CD4-positive, alpha-beta T cell treated with Interferon alpha-2 for 1 hour (primary cell): ENCODE data around the gene PCGF5.
"Not testable (repeated sequence)": the region's sequence is repeated elsewhere in the genome, so short reads cannot be mapped to it uniquely, and the experiment has no call there.

ENCODE experiments used
- DNase-seq, 2 donors: peaks; one replicate each; pipeline ENCODE4 v3.0.0-alpha.2; 2020 to 2022

Gene PCGF5

GRCh38 chr10:91220194-91220953 is at the start of gene PCGF5:
PCGF5 (plus strand) TSS chr10:91220663; CDS start chr10:91222872, 2,209 bp downstream.
- DNase-seq: peak; percentile 93 to 97

DNA sequence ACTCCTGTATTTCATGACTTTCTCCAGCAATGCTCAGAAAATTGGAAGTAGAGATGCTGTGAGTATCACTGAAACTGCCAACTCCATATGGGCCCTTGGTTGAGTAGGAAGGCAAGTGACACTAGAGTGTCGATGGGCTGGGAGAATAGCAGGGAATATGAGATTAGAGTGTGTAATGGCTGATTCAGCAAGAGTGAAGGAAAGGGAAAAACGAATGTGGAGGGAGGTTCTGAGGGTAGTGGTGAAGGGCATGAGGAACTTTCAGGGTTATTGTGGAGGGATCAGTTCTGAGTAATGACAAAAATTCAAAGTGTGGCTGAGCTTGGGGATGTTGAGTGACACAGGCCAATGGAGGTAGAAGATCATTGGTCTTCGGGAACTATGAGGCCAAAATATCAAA is 49.0 kb upstream of the PCGF5 start:
- no peak for DNase-seq

DNA sequence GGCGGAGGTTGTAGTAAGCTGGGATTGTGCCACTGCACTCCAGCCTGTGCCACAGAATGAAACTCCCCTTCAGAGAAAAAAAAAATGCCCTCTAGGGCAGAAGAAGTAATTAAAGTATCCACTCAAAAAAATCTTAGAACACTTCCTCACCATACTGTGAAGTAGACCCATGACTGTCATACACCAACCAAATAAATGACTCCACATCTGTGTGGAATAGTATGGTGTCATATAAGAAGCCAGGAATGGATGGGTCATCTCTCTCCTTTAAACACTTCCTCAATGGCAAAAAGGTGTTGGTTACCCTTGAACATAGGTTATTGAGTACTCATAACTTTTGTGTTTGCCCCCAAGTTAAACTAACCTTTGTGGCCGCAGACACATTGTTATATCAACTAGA is 48.1 kb upstream of the PCGF5 start:
- DNase-seq: no peak

DNA sequence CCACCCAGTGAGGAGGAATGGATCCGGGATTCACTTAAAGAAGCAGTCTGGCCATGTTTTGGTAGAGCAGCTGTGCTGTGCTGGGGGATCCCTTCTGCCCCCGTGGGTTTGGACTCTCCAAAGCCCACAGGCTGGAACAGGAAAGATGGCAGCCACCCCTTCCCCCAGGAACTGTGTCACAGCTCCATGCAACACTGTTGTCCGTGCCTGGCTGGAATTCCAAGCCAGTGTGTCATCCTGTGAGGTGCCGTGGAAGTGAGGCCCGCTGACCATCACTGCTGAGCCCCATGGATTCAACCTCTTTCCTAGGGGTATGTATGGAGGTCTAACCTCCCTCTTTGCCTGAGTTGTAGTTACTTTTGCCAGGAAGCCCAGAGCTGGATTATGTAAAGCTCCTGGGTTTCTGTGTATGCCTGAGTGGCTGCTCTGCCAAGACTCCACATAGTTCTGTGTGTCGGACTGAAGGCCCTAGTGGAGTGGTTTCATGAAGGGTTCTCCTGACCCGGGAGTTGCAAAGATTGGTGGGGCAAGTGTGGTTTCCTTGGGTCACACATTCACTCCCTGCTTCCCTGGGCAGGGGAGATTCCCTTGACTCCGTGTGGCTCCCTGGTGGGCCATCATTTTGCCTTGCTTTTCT is 35.1 kb upstream of the PCGF5 start:
- no peak for DNase-seq

DNA sequence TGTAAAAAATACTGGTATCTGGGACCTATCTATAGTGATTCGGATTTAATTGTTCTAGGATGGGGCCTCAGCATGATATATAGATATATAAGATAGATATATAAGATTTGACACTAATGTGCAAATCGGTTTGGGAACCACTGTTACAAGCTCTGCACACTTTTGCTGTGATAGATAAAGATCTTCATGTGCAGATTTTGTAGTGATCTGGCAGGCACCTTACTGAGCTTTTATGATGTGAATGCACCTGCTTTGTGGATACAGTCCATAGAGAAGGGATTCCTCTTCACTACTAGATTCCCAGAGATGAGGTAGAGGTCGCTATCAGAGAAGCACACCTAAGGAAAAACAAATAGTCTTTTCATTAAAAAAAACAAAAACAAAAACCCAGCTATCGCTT is 33.3 kb upstream of the PCGF5 start:
- DNase-seq: no peak

DNA sequence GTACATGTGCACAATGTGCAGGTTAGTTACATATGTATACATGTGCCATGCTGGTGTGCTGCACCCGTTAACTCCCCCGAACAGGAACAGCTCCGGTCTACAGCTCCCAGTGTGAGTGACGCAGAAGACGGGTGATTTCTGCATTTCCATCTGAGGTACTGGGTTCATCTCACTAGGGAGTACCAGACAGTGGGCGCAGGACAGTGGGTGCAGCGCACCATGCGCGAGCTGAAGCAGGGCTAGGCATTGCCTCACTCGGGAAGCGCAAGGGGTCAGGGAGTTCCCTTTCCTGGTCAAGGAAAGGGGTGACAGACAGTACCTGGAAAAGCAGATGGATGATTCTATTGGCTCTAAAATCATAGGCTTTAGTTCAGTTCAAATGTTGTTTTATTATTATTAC is 32.5 kb upstream of the PCGF5 start:
- not testable (repeated sequence) for DNase-seq

DNA sequence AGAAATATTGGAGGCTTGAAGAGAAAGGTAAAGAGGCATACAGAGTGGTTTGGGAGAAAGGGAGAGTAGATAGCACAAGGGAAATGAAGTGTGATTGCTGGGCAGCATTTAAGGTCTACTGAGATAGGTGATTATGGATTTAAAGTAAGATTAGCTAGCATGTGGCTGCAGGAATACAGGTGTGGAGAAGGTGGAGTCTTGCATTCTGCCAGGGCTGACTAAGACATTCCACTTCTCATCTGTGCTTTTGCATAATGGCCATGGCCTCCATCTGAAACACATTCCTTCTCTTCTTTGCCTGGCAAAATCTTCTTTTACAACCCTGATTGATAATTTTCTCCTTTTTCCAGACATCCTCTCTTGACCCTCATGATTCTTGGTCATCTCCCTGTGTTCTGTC is 31.6 kb upstream of the PCGF5 start:
- no peak for DNase-seq

GRCh38 chr10:91190388-91190870 is 30.0 kb upstream of the PCGF5 start:
- no peak for DNase-seq

GRCh38 chr10:91190876-91191583 is 29.4 kb upstream of the PCGF5 start:
- DNase-seq: no peak

DNA sequence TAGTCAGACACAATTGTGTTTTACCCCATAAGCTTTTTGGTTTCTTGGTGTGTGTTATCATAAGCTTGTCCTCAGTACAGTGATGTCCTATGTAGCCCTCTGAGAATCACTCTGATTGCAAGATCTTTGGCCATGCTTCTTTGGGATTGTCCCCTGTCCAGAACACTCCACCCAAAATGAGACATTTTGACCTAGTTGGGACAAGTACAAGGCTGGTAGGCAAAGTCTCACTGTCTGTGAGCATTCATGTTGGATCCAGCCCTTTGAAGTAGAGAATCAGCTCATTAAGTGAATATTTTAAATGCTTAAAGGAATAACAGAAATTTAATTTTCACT is 28.9 kb upstream of the PCGF5 start:
- DNase-seq: no peak

DNA sequence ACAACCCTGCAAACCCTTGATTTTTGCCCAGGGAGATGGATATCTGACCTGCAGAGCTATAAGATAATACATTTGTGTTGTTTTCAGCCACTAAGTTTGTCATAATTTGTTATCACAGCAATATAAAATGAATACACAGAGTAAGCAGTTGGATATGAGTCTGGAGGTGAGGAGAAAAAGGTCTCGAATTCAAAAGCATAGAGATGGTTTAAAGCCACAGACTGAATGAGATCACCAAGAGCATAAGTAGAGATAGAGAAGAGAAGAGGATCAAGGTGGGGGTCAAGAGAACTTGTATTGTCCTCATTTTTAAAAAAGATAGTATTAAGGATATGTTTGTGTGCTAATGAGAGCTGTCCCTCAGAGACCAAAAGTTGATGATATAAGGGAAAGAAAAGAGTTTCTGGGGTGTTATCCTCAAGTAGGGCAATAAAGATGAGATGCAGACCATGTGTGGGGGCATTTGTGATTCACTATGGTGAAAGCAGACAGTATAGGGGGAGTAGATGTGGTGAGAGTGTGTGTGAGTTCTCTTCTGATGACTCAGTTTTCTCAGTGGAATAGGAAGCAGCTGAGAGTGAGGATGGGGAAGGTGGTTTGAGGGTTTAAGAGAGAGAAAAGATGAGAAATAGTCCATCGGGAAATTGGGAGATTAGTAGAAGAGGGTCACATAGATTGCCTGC is 25.8 kb upstream of the PCGF5 start:
- DNase-seq: no peak

DNA sequence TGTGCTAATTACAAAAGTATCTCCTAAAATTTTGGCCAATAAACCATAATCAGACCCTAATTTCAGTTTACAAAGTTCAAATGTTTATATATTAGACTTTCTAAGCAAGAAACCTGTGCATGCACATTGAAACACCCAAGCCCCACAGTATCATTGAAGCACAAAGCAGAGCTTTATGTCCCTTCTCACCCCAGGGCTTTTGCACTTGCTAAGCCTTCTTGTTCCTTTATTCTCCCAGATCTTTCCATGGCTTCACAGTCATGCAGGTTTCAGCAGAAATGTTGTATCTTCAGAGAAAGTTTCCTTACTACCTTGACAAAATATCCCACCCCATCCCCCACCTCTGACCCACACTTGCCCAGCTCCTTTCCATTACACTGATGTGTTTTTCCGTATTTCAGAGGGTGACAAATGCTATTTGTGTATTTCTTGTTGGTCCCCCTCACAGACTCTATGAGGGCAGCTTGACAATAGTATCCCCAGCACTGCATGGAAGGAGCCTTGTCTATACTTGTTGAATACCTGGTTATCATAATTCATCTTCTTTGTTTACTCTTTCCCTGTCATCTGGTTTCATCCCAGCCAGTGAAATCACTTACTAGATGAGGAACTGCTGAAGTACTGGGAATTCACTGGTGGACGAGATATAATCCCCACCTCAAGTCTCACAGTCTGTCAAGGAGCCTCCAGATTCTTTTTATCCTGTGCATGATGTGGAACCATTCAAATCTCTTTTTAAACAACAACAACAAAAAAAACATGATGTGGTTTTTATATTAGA is 24.0 kb upstream of the PCGF5 start:
- no peak for DNase-seq

DNA sequence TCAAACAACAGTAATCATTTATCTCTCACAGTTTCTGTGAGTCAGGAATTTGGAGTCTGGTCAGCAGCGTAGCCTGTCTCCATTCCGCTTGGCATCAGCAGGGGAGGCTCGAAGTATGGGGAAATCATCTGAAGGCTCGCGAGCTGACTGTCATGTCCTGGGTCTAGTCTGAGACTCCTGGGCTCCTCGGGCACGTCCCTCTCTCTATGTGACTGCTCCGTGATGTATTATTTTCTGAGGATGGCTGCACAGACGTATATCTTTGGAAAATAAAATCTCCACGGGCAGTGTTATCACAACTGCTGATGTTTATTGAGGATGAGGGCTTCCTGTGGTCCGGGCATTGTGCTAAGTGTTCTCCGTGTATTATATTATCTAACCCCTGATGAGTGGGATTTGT is 23.3 kb upstream of the PCGF5 start:
- DNase-seq: no peak

GRCh38 chr10:91198781-91199180 is 21.7 kb upstream of the PCGF5 start:
- DNase-seq: peak; percentile 22 to 74

DNA sequence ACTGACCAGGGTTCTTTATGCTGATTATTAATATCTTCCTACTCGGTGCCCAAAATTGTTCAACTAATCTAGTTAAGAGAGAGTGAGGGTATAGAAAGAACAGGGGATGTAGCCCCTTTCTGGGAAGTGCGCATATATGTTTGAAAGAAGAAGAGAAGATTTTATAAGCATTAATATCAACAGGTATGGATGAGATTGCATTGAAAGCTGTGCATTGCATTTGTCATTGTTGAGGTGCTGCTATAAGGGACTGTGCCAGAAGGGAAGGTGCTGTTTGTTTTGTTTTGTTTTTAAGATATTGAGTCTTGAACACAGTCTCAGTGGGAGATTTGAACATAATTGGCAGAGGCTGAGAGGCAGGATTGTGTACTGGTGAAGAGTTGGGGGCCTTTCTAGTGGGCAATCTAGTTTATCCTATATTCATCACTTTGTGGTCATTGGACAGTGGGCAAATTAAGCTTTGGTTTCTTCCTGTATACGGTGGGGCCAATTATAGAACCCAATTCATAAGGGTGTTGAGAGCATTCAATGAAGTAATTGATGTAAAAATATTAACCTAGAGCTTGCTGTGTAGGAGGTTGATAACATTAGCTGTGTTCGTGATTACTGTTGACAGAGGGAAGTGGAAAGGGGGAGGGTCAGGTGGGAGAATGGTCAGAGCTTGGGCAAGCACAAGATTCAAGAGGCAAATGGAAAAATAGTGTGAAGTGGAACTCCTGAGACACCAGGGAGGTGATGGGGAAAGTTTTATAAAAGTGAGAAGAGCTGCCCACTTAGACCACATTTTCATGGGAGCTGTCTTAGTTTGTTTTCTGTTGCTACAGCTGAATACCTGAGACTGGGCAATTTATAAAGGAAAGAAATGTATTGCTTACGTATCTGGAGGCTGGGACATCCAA is 19.9 kb upstream of the PCGF5 start:
- DNase-seq: no peak

- peak; percentile 72 to 77 for DNase-seq
Measured at GRCh38 chr10:91201213-91201996, 19.1 kb upstream of the PCGF5 start.

DNA sequence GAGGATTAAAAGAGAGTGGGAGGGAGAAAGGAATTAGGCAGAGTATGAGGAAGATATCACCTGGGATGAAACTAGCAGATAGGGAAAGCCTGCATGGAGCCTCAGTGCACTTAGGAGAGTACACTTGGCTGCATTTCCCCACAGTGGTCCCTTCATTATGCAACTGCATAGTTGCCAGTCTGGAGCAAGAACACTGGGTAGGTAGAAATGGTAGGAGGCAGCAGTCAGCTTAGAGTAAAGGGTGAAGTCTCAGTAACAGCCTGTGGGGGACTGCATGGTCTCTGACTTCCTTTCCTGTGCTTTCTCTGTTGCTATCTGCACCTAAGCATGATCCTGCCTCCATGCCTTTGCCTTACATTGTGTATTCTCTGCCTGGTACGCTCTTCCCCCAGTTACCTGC is 14.0 kb upstream of the PCGF5 start:
- DNase-seq: no peak

GRCh38 chr10:91206837-91207474 is 13.5 kb upstream of the PCGF5 start:
- DNase-seq: no peak

DNA sequence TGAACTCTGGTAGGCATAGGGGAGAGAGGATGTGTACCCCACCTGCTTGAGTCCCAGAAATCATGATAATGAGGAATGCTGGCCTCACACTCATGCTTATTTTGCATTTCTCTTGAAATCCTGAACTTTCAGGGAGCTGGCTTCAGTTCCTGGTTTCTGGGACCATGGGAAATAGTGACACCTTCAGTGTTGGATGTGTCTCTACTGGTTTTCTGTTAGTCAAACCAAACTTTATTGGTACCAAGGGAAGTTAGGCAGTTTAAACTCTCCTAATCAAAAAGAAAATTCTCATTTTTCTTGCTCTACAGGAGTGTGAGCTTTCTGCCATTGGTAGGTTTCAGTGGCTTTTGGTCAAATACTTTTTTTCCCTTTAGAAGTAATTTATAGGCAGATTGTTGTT is 11.8 kb upstream of the PCGF5 start:
- no peak for DNase-seq

DNA sequence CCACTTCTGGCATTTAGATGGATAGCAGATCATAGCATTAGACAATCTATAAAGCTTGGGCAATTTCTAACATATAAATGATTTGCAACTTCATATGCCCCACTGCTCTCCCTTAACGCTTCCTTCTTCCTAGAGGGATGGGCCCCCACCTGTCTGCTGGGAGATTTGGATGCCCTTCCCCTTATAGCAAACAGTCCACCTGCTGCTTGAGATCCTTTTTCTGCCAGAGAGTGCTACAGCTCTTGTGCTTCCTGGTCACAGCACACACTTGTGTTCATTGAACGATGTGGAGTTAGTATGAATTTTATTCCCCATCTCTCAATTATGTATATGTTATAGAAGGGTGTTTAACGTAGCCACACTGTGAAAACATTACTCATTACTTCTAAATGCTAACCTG is 10.4 kb upstream of the PCGF5 start:
- DNase-seq: no peak
